ENCODE data around the gene NXF1.

GRCh38 chr11:62816557-62816956 lies 11.3 kb upstream of the NXF1 start:
- TF ChIP-seq POLR2AphosphoS5 (IDR thresholded peaks at IDR 0.05) (no peak), CTCF (IDR thresholded peaks at IDR 0.05) (no peak)

All from breast epithelium (tissue), 3 donors.